HL-60 (cell line): ENCODE measurements around the gene TRIP11.

ENCODE experiments used
- POLR2AphosphoS5 ChIP-seq: IDR thresholded peaks from 2 replicates; pipeline ENCODE4 v1.6.1; 2012; ENCODE audit warnings: low read depth
- TF ChIP-seq, protein P1 (sequence below): IDR thresholded peaks from one replicate; pipeline ENCODE4 v1.5.1; 2011; ENCODE audit warnings: low read length, control low read depth, inconsistent platforms; ENCODE audit not compliant: insufficient read depth

DNA sequence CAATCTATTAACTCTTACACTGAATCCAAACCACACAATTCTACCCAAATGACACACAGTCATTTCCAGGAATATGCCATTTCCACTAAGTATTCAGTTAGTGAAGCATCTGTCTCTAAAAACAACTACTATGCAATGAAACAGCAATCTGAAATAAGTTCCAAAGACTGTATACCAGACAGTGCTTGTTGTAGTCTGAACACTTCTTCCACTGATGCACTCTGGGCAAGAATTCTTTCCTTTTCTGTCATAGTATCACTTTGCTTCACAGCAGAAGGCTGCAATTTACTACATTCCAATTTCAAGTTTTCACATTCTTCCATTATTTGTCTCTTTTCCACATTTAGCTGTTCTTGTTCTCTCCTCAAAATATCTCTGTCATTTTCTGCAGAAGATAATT lies 25.8 kb downstream of the TRIP11 start:
- TF ChIP-seq, protein P1, sequence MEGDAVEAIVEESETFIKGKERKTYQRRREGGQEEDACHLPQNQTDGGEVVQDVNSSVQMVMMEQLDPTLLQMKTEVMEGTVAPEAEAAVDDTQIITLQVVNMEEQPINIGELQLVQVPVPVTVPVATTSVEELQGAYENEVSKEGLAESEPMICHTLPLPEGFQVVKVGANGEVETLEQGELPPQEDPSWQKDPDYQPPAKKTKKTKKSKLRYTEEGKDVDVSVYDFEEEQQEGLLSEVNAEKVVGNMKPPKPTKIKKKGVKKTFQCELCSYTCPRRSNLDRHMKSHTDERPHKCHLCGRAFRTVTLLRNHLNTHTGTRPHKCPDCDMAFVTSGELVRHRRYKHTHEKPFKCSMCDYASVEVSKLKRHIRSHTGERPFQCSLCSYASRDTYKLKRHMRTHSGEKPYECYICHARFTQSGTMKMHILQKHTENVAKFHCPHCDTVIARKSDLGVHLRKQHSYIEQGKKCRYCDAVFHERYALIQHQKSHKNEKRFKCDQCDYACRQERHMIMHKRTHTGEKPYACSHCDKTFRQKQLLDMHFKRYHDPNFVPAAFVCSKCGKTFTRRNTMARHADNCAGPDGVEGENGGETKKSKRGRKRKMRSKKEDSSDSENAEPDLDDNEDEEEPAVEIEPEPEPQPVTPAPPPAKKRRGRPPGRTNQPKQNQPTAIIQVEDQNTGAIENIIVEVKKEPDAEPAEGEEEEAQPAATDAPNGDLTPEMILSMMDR: no peak
- no peak for TF ChIP-seq POLR2AphosphoS5
